DOHH2 (cell line): Measurements from ENCODE around the gene BRD2.
A peak's percentile ranks its signal among the peaks of the same experiment; 100 is the strongest.

Experiments used
- H3F3A ChIP-seq: fragments of 200-600 bp; sonication (generic), shearing (Covaris generic); 2 replicates; pipeline ENCODE4 v1.6.0; 2016; ENCODE audit warnings: antibody characterized with exemption, mild to moderate bottlenecking; ENCODE audit not compliant: control insufficient read depth, insufficient read depth
- H3K27ac ChIP-seq: fragments of 200-600 bp; sonication (generic); 2 replicates; pipeline ENCODE4 v1.5.1; 2014; ENCODE audit warnings: low read depth, mild to moderate bottlenecking, low read length, moderate library complexity
- H3K27me3 ChIP-seq: fragments of 200-600 bp; sonication (generic); 2 replicates; pipeline ENCODE4 v1.6.1; 2014; ENCODE audit warnings: mild to moderate bottlenecking, low read length, mixed read lengths; ENCODE audit not compliant: control insufficient read depth
- H3K36me3 ChIP-seq: fragments of 200-600 bp; sonication (generic); 2 replicates; pipeline ENCODE4 v1.6.1; 2014; ENCODE audit warnings: mild to moderate bottlenecking, low read length, moderate library complexity, mixed read lengths; ENCODE audit not compliant: control insufficient read depth
- H3K4me1 ChIP-seq: fragments of 200-600 bp; sonication (generic); 2 replicates; pipeline ENCODE4 v1.6.1; 2014; ENCODE audit warnings: mild to moderate bottlenecking, low read length, mixed read lengths; ENCODE audit not compliant: control insufficient read depth
- H3K4me2 ChIP-seq: fragments of 200-600 bp; sonication (generic); 2 replicates; pipeline ENCODE4 v1.6.0; 2014; ENCODE audit warnings: mild to moderate bottlenecking, low read length, moderate library complexity
- H3K4me3 ChIP-seq: fragments of 200-600 bp; sonication (generic); 2 replicates; pipeline ENCODE4 v1.5.1; 2014; ENCODE audit warnings: mild to moderate bottlenecking, low read length, mixed read lengths
- H3K79me2 ChIP-seq: fragments of 200-600 bp; sonication (generic); 2 replicates; pipeline ENCODE4 v1.6.1; 2014; ENCODE audit warnings: mild to moderate bottlenecking, low read length, mixed read lengths; ENCODE audit not compliant: control insufficient read depth
- H3K9me2 ChIP-seq: fragments of 200-600 bp; sonication (generic); replicated peaks from 2 replicates; pipeline ENCODE4 v1.6.1; 2014; ENCODE audit warnings: mild to moderate bottlenecking, low read length, mixed read lengths; ENCODE audit not compliant: control insufficient read depth
- H3K9me3 ChIP-seq: fragments of 200-600 bp; sonication (generic); 2 replicates; pipeline ENCODE4 v1.6.1; 2014; ENCODE audit warnings: antibody characterized with exemption, low read length, mixed read lengths; ENCODE audit not compliant: control insufficient read depth, insufficient read depth
- H4K20me1 ChIP-seq: fragments of 200-600 bp; sonication (generic); 2 replicates; pipeline ENCODE4 v1.6.0; 2014; ENCODE audit warnings: low read depth, mild to moderate bottlenecking, antibody characterized with exemption, low read length, moderate library complexity; ENCODE audit not compliant: control insufficient read depth, insufficient read depth
- CTCF ChIP-seq: fragments of 200-600 bp; sonication (generic); IDR thresholded peaks from one replicate; pipeline ENCODE4 v1.5.1; 2014; ENCODE audit warnings: antibody characterized with exemption, mild to moderate bottlenecking, low read depth, low read length; ENCODE audit not compliant: poor library complexity, severe bottlenecking
- EZH2phosphoT487 ChIP-seq: fragments of 200-600 bp; sonication (generic); IDR thresholded peaks from 2 replicates; pipeline ENCODE4 v1.6.1; 2017; ENCODE audit warnings: borderline replicate concordance, mild to moderate bottlenecking, antibody characterized with exemption, low read length, moderate library complexity, mixed read lengths

Gene BRD2

DNA sequence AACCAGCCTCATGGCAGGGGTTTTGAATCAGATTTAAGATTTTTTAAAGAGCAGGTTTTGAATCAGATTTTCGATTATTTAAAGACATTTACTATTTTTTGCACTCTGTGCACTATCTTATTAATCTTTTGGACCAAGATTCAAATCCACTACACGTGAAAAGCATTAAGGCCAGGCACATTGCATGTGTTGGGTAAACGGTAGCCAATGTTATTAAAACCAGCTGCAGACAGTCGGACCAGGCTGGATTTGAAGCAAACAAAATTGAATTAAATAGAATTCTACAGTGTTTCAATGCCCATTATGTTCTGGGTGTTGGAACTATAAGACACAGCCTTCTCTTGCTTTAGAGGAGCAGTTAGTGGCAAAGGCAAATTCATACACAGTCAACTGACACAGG lies 33.3 kb downstream of the BRD2 start:
- no peak for TF ChIP-seq EZH2phosphoT487
- no peak for TF ChIP-seq CTCF
- Histone ChIP-seq H4K20me1 (no peaks in the 10 kb centered on the region), H3K4me2 (no peak overlapping the region), H3K36me3 (no peaks in the 10 kb centered on the region; the same call in 1 of the 2 replicates), H3K4me3 (no peak overlapping the region), H3K9me2 (no peaks in the 10 kb centered on the region), H3K27ac (no peak overlapping the region), H3K79me2 (no peaks in the 10 kb centered on the region), H3F3A (no peaks in the 10 kb centered on the region; the same call in 1 of the 2 replicates), H3K27me3 (no peaks in the 10 kb centered on the region), H3K4me1 (peaks cover 12% of the 10 kb centered on the region), H3K9me3 (no peaks in the 10 kb centered on the region)

- Histone ChIP-seq H3K4me1 (peaks cover 23% of the 10 kb centered on the region), H3K4me3 (no peak overlapping the region), H3K36me3 (peaks cover 9% of the 10 kb centered on the region; the same call in 1 of the 2 replicates), H3K9me2 (no peaks in the 10 kb centered on the region), H3K27me3 (no peaks in the 10 kb centered on the region), H4K20me1 (no peaks in the 10 kb centered on the region), H3K79me2 (peaks cover 10% of the 10 kb centered on the region), H3K4me2 (no peak overlapping the region), H3K27ac (no peak overlapping the region), H3K9me3 (no peaks in the 10 kb centered on the region), H3F3A (no peaks in the 10 kb centered on the region)
- no peak for TF ChIP-seq CTCF
- TF ChIP-seq EZH2phosphoT487: no peak
These were observed 36.5 kb downstream of the BRD2 start for GRCh38 chr6:33004940-33005339.

DNA sequence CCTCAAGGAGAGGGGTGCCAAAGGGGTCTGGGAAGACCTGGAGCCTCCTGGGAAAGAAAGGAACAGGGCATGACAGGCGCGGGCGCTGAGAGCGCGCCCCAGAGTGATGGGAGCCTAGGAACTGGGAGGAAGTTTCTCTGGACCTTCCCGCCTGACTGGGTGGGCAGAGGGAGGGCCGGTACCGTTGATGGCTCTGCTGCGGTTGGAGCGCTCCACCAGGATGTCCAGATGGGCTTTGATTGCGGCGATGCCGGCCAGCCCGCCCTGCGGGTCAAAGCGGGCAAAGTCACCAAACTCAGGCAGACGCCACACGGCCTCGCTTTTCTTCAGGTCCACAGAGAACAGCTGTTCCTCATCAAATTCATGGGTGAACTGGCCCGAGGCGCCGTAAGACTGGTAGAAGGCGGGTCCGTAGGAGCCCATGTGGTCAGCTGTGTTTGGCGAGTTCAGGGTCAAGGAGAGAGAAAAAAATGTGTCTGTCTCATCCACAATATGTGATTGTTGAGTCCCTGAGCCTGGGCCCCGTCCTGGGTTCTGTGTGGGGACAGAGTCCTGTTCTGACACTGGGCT lies 39.5 kb downstream of the BRD2 start:
- Histone ChIP-seq H3K4me3 (no peak overlapping the region), H3K36me3 (peaks cover 9% of the 10 kb centered on the region; the same call in 1 of the 2 replicates), H3K9me2 (no peaks in the 10 kb centered on the region), H3K4me1 (peaks cover 17% of the 10 kb centered on the region), H3K9me3 (no peaks in the 10 kb centered on the region), H3F3A (no peaks in the 10 kb centered on the region), H4K20me1 (no peaks in the 10 kb centered on the region), H3K27me3 (no peaks in the 10 kb centered on the region), H3K79me2 (peaks cover 10% of the 10 kb centered on the region), H3K27ac (no peak overlapping the region), H3K4me2 (peak overlapping the region; percentile 68)
- no peak for TF ChIP-seq CTCF
- TF ChIP-seq EZH2phosphoT487: no peak
